ENCODE measurements around the gene NAP1L4. TPM values are rescaled to one million over a fixed set of nuclear protein-coding genes. Genes with fewer than 3 reads are reported as not detected.

Gene NAP1L4
- polyA plus RNA-seq, 5 donors = 144 to 206 (median 190) TPM

Other genes with a start within 250 kb of the NAP1L4 start
- gene CDKN1C, start 106.6 kb downstream of the NAP1L4 start, polyA plus RNA-seq (ENCODE audit: insufficient read depth in 1 of 5, insufficient read length in 5 of 5, low replicate concordance in 1 of 5) = 100 to 1,000 TPM in 1 of 5 donors, 10 to 100 TPM in 4; 51.0 to 105 (median 68.6) TPM
- 1 to 10 TPM in 1 of 5 donors, under 1 TPM in 3, not detected in 1; 0.19 to 1.9 (median 0.76) TPM for gene PHLDA2, start 62.9 kb downstream of the NAP1L4 start, polyA plus RNA-seq (ENCODE audit: insufficient read depth in 1 of 5, insufficient read length in 5 of 5, low replicate concordance in 1 of 5)
- gene CARS1, start 65.1 kb upstream of the NAP1L4 start, polyA plus RNA-seq (ENCODE audit: insufficient read depth in 1 of 5, insufficient read length in 5 of 5, low replicate concordance in 1 of 5) = 10 to 100 TPM; 28.4 to 33.0 (median 32.2) TPM
- 10 to 100 TPM; 18.3 to 36.7 (median 27.8) TPM for gene OSBPL5, start 173.0 kb upstream of the NAP1L4 start, polyA plus RNA-seq (ENCODE audit: insufficient read depth in 1 of 5, insufficient read length in 5 of 5, low replicate concordance in 1 of 5)
- not detected for gene MRGPRG, start 226.5 kb upstream of the NAP1L4 start, polyA plus RNA-seq (ENCODE audit: insufficient read depth in 1 of 5, insufficient read length in 5 of 5, low replicate concordance in 1 of 5)
- gene MRGPRE, start 240.1 kb upstream of the NAP1L4 start, polyA plus RNA-seq (ENCODE audit: insufficient read depth in 1 of 5, insufficient read length in 5 of 5, low replicate concordance in 1 of 5) = under 1 TPM in 1 of 5 donors, not detected in 4; 0.17 TPM

Measured in right lung (tissue), 5 donors.